ENCODE results near the gene SLC51A.

DNA sequence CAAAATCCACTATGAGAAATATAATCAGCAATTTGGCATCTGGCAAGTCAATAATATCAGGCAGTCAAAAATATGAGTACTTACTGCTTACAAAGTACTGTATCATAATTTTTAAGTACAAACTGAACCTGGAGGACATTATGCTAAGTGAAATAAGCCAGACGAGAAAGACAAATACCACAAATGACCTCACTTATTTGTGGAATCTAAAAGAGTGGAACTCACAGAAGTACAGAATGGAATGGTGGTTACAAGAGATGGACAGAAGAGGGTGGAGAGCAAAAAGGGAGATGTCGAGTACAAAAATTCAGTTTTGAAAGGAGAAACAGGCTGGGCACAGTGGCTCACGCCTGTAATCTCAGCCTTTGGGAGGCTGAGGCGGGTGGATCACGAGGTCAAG lies 58.8 kb downstream of the SLC51A start:
- TF ChIP-seq, protein P1, sequence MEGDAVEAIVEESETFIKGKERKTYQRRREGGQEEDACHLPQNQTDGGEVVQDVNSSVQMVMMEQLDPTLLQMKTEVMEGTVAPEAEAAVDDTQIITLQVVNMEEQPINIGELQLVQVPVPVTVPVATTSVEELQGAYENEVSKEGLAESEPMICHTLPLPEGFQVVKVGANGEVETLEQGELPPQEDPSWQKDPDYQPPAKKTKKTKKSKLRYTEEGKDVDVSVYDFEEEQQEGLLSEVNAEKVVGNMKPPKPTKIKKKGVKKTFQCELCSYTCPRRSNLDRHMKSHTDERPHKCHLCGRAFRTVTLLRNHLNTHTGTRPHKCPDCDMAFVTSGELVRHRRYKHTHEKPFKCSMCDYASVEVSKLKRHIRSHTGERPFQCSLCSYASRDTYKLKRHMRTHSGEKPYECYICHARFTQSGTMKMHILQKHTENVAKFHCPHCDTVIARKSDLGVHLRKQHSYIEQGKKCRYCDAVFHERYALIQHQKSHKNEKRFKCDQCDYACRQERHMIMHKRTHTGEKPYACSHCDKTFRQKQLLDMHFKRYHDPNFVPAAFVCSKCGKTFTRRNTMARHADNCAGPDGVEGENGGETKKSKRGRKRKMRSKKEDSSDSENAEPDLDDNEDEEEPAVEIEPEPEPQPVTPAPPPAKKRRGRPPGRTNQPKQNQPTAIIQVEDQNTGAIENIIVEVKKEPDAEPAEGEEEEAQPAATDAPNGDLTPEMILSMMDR (IDR thresholded peaks at IDR 0.05) = no peak
- TF ChIP-seq ZFX (IDR thresholded peaks at IDR 0.05; ENCODE audit: borderline replicate concordance) = no peak
